ENCODE results near the gene NR4A3.
"Not testable (repeated sequence)": the region's sequence is repeated elsewhere in the genome, so short reads cannot be mapped to it uniquely, and the experiment has no call there.

The NR4A3 gene

DNA sequence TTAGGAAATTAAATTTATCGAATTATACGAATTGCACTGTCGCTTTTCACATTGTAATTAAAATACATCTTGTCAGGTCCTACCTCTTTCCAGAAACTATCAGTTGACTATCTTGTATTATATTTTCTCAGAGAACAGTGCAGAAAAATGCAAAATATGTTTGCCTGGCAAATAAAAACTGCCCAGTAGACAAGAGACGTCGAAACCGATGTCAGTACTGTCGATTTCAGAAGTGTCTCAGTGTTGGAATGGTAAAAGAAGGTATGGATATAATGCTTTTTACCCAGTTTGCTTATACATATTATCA is 10.8 kb downstream of the NR4A3 start:
- in situ Hi-C loops (cut with HindIII; ENCODE audit: low sequenced_read_pairs), result no loop called here

DNA sequence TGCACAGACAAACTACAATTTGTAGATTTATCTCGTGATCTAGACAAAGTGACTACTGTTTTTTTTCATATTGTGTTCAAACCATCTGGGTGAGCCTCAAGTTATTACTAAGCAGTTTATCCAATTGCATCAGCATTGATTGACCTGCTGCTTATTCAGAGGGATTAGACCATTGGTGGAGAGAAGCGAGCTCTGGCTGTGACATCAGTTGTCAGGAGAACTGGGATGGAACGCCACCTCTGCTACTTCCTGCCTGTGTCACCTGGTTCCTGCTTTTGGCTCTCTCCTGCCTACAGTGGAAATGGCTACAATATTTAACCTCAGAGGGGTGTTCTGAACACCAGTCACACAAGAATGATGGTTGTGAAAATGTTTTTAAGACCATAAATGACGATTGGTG is 12.1 kb downstream of the NR4A3 start:
- in situ Hi-C loops (cut with HindIII; ENCODE audit: low sequenced_read_pairs), result no loop called here

DNA sequence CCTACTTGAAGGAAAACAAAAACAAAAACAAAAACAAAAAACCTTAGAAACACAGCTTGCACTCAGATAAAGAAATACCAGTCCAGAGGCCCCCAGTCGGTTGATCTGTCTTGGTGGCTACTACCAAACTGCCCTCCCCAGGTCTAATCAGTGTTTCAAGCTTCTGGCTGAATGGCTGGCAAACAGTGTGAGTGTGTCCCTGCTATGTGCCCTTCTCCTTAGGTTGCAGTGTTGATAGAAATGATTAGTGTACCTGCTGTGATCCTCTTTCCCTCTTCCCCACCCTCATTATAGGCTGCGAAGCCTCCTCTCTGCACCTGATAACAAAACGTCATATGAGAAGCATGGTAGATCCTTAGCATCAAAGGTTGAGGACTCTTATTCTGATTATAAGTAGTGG is 12.8 kb downstream of the NR4A3 start:
- in situ Hi-C loops (cut with HindIII; ENCODE audit: low sequenced_read_pairs), result no loop called here

GRCh38 chr9:99835142-99835541 is 13.5 kb downstream of the NR4A3 start:
- in situ Hi-C loops (cut with HindIII; ENCODE audit: low sequenced_read_pairs), result no loop called here

DNA sequence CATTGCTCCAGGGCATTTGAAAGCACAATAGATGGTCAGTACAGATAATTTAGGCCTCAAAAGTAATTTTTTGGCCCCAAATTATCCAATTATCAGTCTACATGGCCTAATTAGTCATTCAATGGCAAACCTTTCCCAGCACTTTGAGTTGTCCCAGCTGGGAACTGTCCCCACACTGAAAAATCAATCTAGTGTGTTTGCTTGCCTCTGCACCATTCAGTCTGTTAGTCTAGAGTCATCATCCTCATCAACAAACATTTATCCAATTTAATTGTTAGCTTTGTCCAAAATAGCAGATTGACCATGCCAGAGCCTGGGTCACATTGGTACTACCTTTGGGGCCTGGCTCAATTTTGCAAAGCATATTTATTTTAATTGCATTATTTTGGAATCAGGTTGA is 13.9 kb downstream of the NR4A3 start:
- in situ Hi-C loops (cut with HindIII; ENCODE audit: low sequenced_read_pairs), result no loop called here

DNA sequence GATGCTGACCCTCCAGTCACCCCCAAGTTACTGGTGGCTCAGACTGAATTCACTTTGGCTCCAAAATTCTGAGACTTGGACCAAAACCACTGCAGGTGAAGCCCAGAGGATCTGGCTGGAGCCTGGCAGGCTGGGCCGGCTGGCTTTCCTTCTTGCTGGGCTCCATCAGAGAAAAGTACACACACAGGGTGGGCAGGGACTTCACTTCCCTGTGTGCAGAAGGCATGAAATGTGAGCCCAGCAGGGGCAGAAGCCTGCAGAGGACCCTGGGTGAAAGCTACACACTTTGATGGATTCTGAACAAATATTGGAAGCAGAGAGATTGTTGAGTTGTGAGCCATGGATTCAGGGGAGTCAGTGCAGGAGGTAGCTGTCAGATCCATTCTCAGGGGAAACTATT is 18.4 kb downstream of the NR4A3 start:
- in situ Hi-C loops (cut with HindIII; ENCODE audit: low sequenced_read_pairs), result no loop called here

DNA sequence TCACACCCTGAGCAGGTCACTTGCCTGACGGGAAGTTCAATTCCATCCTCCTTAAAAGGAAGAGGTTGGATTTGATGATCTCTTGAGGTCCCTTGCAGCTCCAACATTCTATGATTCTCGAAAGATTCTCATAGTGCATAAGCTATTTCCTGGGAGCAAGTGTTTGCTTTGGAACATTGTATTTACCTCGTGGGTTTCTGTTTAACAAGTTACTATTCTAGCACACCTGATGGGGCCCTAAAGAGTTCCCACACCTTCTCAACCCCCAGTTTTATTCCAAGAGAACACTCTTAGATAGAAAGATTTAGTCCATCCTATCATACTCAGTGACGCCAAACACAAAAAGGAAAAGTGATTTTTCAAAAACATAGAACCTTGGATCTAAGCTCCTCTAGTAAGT is 23.4 kb downstream of the NR4A3 start:
- in situ Hi-C loops (cut with HindIII; ENCODE audit: low sequenced_read_pairs), result no loop called here

GRCh38 chr9:99848447-99848846 is 26.8 kb downstream of the NR4A3 start:
- in situ Hi-C loops (cut with HindIII; ENCODE audit: low sequenced_read_pairs), result no loop called here

- in situ Hi-C loops (cut with HindIII; ENCODE audit: low sequenced_read_pairs), result no loop called here
These were observed 29.2 kb downstream of the NR4A3 start for GRCh38 chr9:99850736-99851499.

DNA sequence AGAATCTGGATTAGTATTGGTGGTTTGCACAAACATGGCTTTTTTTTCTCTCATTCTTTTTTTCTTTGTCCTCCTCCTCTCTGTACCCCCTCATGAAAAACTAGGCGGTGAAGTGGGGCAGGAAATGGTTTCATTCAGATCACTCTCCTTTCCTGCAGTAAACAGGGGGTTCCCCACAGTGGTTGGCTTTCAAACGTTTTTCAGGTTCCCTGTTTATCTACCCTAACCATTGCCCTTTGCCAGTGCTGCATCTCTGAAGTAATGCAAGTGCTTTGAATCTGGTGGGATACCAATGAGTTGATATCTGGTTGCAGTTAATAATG is 29.8 kb downstream of the NR4A3 start:
- in situ Hi-C loops (cut with HindIII; ENCODE audit: low sequenced_read_pairs), result no loop called here

- in situ Hi-C loops (cut with HindIII; ENCODE audit: low sequenced_read_pairs), result no loop called here
These were observed 30.9 kb downstream of the NR4A3 start for GRCh38 chr9:99852617-99853016.

GRCh38 chr9:99855467-99856176 is 33.9 kb downstream of the NR4A3 start:
- in situ Hi-C loops (cut with HindIII; ENCODE audit: low sequenced_read_pairs), result no loop called here

- in situ Hi-C loops (cut with HindIII; ENCODE audit: low sequenced_read_pairs), result not testable (repeated sequence)
These were observed 35.9 kb downstream of the NR4A3 start for GRCh38 chr9:99857576-99857975.

- in situ Hi-C loops (cut with HindIII; ENCODE audit: low sequenced_read_pairs), result no loop called here
These were observed 36.4 kb downstream of the NR4A3 start for GRCh38 chr9:99858087-99858486.

DNA sequence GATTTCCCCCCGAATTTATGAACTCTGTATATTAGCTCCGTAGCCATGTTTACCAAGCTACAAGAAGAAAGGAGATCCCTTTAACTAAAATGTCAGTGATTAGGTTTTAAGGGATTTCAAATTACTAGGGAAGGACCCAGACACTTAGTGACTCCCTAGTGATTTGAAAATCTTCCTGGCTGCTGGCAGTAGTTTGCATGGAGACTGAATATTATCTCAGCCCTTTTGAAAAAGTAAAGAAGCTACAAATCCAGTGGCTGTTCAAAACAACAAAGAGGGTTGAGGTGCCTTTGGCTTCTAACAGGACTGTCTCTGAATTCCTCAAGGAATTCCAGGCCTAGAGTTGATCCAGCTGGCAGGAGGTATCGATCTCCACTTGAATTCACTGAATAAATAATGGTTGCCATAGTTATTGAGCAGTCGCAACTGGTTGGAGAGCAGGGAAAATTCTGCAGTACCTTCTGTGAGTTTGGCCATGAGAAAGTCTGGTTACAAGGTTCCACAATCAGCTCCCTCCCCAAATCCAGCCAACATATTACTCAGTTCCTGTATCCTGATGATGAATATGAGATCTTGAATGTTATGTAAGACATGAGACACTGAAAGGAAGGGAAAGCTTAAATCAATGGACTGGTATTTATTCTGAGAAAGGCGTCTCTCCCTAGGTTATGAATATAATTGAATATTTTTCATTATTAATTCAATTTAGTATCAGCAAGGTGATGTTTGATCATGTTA is 37.7 kb downstream of the NR4A3 start:
- in situ Hi-C loops (cut with HindIII; ENCODE audit: low sequenced_read_pairs), result no loop called here

- in situ Hi-C loops (cut with HindIII; ENCODE audit: low sequenced_read_pairs), result no loop called here
These were observed 38.6 kb downstream of the NR4A3 start for GRCh38 chr9:99860266-99860665.

DNA sequence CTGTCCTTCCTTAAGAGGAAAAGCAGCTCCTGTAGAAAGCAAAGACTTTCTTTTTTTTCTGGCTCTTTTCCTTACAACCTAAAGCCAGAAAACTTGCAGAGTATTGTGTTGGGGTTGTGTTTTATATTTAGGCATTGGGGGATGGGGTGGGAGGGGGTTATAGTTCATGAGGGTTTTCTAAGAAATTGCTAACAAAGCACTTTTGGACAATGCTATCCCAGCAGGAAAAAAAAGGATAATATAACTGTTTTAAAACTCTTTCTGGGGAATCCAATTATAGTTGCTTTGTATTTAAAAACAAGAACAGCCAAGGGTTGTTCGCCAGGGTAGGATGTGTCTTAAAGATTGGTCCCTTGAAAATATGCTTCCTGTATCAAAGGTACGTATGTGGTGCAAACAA is 42.3 kb downstream of the NR4A3 start:
- in situ Hi-C loops (cut with HindIII; ENCODE audit: low sequenced_read_pairs), result no loop called here

- in situ Hi-C loops (cut with HindIII; ENCODE audit: low sequenced_read_pairs), result no loop called here
These were observed 44.7 kb downstream of the NR4A3 start for GRCh38 chr9:99866398-99866797.

- in situ Hi-C loops (cut with HindIII; ENCODE audit: low sequenced_read_pairs), result no loop called here
These were observed 45.9 kb downstream of the NR4A3 start for GRCh38 chr9:99867536-99867935.

- in situ Hi-C loops (cut with HindIII; ENCODE audit: low sequenced_read_pairs), result no loop called here
These were observed 46.3 kb downstream of the NR4A3 start for GRCh38 chr9:99867968-99868367.

DNA sequence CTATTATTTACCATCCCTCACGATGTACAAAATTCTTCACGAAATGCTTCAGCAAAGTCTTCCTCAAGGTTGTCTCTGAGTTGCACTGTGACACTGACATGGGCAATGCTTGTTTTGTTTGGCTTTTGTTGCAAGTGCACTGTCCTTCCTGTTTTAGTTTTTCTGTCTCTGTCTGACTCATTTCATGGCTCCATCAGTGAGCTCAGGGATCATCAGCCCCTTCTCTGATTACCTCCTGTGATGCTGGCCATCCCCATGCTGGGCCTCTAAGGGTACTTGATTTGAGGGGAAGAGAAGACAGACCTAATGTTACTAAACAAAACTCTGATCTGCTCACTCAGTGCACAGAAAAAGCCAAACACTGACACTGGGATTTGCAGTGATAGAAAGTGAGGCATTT is 47.2 kb downstream of the NR4A3 start:
- in situ Hi-C loops (cut with HindIII; ENCODE audit: low sequenced_read_pairs), result no loop called here

GRCh38 chr9:99870126-99870525 is 48.4 kb downstream of the NR4A3 start:
- in situ Hi-C loops (cut with HindIII; ENCODE audit: low sequenced_read_pairs), result no loop called here
